Ascending aorta (tissue), 2 donors: ENCODE data around the gene DUSP16. TPM values are rescaled to one million over a fixed set of nuclear protein-coding genes. Genes with fewer than 3 reads are reported as not detected.

Experiments
- DNase-seq, 2 donors: peaks; one replicate each; pipeline ENCODE4 v3.0.0-alpha.2; 2019; ENCODE audit warnings: low spot score in 2 of 2
- H3K27ac ChIP-seq, 2 donors: fragments of 200-600 bp; sonication (generic); one replicate each; pipeline ENCODE4 v1.5.1; 2016 to 2017; ENCODE audit warnings: mild to moderate bottlenecking in 1 of 2
- H3K27me3 ChIP-seq: fragments of 200-600 bp; sonication (generic); one replicate; pipeline ENCODE4 v1.5.1; 2017
- H3K36me3 ChIP-seq, 2 donors: fragments of 200-600 bp; sonication (generic); one replicate each; pipeline ENCODE4 v1.5.1; 2016
- H3K4me1 ChIP-seq, 2 donors: fragments of 200-600 bp; sonication (generic); one replicate each; pipeline ENCODE4 v1.5.1; 2016 to 2017; ENCODE audit warnings: mild to moderate bottlenecking in 1 of 2
- H3K4me3 ChIP-seq, 2 donors: fragments of 200-600 bp; sonication (generic); one replicate each; pipeline ENCODE4 v1.5.1; 2016 to 2017; ENCODE audit warnings: mild to moderate bottlenecking in 1 of 2
- H3K9me3 ChIP-seq, 2 donors: fragments of 200-600 bp; sonication (generic); one replicate each; pipeline ENCODE4 v1.5.1; 2016
- CTCF ChIP-seq, 3 experiments: fragments of 200-600 bp in 2 of 3; fragments of 450-650 bp in 1 of 3; sonication (generic) in 2 of 3; IDR thresholded peaks; one replicate each; pipeline ENCODE4 v1.5.1; 2016 to 2019; ENCODE audit warnings: antibody characterized with exemption in 3 of 3, mild to moderate bottlenecking in 1 of 3, moderate library complexity in 1 of 3
- intact Hi-C: fragments of 100-400 bp; cut with DNase I; formaldehyde crosslinking; loops from one replicate; pipeline ENCODE4 v1.15.1; 2023
- total RNA-seq: library from RNA; depleted of rRNA; stranded (reverse); fragments of >200 nt; gene quantifications from one replicate; pipeline ENCODE4 v1.1.0, GENCODE V29; 2016

Gene DUSP16
- total RNA-seq, 1 donor from 2014 or later = 54.8 TPM

DNA sequence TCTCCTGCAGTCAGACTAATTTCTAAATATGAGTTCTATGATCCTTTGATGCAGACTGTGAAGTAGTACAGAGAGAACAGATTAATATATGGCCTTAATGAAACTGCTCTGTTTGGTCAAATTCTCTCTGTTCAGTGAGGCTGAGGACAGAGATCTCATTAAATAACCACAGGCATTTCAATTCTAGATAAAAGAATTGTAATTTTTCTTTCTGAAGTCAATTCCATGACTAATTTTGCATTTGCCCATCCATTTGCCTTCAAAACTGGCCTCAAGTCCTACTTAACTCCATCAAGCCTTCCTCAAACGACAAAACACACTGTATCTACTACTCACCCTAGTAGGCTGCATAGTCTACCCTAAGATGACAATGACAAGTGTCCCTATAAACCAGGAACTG lies 67.1 kb downstream of the DUSP16 start:
- intact Hi-C loops = no loop called here
- no peak for DNase-seq
- no peak overlapping the region for H3K4me3 ChIP-seq
- no peaks in the 10 kb centered on the region for H3K9me3 ChIP-seq
- H3K36me3 ChIP-seq = no peaks in the 10 kb centered on the region
- no peak overlapping the region for H3K27ac ChIP-seq
- no peak for TF ChIP-seq CTCF (IDR thresholded peaks at IDR 0.05)
- H3K4me1 ChIP-seq = peaks cover 0 to 4% of the 10 kb centered on the region in 2 donors
- H3K27me3 ChIP-seq = no peaks in the 10 kb centered on the region

GRCh38 chr12:12492547-12492946 lies 70.1 kb downstream of the DUSP16 start:
- Histone ChIP-seq H3K27ac (no peak overlapping the region), H3K4me3 (no peak overlapping the region), H3K36me3 (peaks cover 0 to 3% of the 10 kb centered on the region in 2 donors), H3K27me3 (no peaks in the 10 kb centered on the region), H3K4me1 (no peaks in the 10 kb centered on the region), H3K9me3 (no peaks in the 10 kb centered on the region)
- no peak for DNase-seq
- no peak for TF ChIP-seq CTCF (IDR thresholded peaks at IDR 0.05)
- intact Hi-C loops = no loop called here

DNA sequence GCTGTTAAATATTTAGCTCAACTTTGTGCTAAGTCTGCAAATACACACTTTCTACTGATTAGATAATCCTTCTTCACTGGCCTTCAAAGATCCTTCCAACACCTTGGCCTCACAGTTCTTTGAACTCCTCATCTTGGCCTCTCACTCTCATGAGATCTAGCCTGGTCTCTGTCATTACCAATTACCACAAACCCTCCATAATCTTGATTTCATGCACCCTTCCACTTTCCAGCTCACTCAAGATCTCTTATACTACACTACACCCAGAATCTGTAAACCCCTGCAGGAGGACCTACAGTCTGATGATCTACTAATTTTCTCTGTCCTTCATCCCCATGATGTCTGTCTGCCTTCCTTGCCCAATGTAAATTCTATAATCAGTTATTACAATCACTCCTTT lies 71.1 kb downstream of the DUSP16 start:
- no peaks in the 10 kb centered on the region for H3K9me3 ChIP-seq
- H3K27ac ChIP-seq = no peak overlapping the region
- no peak for DNase-seq
- TF ChIP-seq CTCF (IDR thresholded peaks at IDR 0.05) = no peak
- no peak overlapping the region for H3K4me3 ChIP-seq
- peaks cover 0 to 8% of the 10 kb centered on the region in 2 donors for H3K36me3 ChIP-seq
- intact Hi-C loops = no loop called here
- no peaks in the 10 kb centered on the region for H3K27me3 ChIP-seq
- H3K4me1 ChIP-seq = no peaks in the 10 kb centered on the region

DNA sequence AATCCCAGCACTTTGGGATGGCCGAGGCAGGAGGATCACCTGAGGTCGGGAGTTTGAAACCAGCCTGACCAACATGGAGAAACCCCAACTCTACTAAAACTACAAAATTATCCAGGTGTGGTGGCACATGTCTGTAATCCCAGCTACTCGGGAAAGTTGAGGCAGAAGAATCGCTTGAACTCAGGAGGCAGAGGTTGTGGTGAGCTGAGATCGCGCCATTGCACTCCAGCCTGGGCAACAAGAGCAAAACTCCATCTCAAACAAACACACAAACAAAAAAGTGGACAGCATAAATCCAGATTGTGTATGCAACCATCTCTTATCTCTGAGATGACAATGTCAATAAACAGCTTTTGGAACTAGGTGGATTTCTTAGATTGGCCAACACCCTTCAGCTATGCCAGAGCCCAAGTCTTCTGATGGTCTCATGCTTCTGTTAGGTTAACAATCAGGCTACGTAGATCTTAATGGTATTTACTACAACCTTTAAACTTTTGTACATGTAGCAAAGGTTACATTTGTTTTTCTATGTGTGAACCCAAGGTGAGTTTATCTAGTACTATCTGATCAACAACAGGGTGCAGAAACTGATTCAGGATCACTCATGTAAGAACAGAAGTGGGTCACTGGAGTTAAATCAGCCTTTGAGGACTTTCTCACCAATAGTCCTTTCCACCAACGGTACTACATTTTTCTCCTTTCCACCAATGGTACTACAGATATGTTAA lies 73.7 kb downstream of the DUSP16 start:
- Histone ChIP-seq H3K27me3 (no peaks in the 10 kb centered on the region), H3K4me3 (no peak overlapping the region)

DNA sequence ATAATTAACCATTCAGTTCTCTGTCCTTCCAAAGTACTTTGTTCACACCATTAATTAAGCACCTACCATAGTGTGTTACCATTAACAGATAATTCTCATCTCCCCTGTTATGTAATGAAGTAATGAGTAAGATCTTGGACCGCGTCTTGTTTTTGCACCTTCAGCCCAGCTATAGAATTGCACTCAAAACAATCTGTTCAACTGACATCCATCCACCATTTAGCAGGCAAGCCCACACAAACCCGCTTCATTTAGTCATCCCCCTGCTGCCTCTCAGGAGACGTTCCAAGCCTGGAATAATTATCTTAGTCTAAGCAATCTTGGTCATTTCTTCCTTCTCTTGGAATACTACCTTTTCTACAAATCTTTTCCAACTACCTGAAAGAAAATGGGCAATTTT lies 74.4 kb downstream of the DUSP16 start:
- Histone ChIP-seq H3K27me3 (no peaks in the 10 kb centered on the region), H3K9me3 (no peaks in the 10 kb centered on the region), H3K36me3 (peaks cover 5 to 32% of the 10 kb centered on the region in 2 donors), H3K27ac (no peak overlapping the region), H3K4me1 (no peaks in the 10 kb centered on the region), H3K4me3 (no peak overlapping the region)
- no peak for DNase-seq
- no peak for TF ChIP-seq CTCF (IDR thresholded peaks at IDR 0.05)
- intact Hi-C loops = no loop called here

More for the DNA sequence above, 73.7 kb downstream of the DUSP16 start:
- no peak for DNase-seq
- Histone ChIP-seq H3K4me1 (no peaks in the 10 kb centered on the region), H3K27ac (no peak overlapping the region), H3K9me3 (no peaks in the 10 kb centered on the region), H3K36me3 (peaks cover 5 to 31% of the 10 kb centered on the region in 2 donors)
- no peak for TF ChIP-seq CTCF (IDR thresholded peaks at IDR 0.05)
- intact Hi-C loops = no loop called here
